NB4 (cell line): ENCODE results near the gene DST.

Experiments
- MAX ChIP-seq: IDR thresholded peaks from 2 replicates; pipeline ENCODE4 v1.6.1; 2011; ENCODE audit warnings: low read depth, low read length
- MYC ChIP-seq: IDR thresholded peaks from 2 replicates; pipeline ENCODE4 v1.6.1; 2011; ENCODE audit warnings: low read depth, low read length
- POLR2A ChIP-seq: IDR thresholded peaks from 2 replicates; pipeline ENCODE4 v1.6.1; 2011; ENCODE audit warnings: mild to moderate bottlenecking; ENCODE audit not compliant: insufficient read length; ENCODE audit errors: extremely low read depth
- TF ChIP-seq, protein P1 (sequence below): IDR thresholded peaks from one replicate; pipeline ENCODE4 v1.5.1; 2012; ENCODE audit warnings: low read depth, low read length

GRCh38 chr6:56524891-56525703 is 117.6 kb downstream of the DST start:
- TF ChIP-seq, protein P1, sequence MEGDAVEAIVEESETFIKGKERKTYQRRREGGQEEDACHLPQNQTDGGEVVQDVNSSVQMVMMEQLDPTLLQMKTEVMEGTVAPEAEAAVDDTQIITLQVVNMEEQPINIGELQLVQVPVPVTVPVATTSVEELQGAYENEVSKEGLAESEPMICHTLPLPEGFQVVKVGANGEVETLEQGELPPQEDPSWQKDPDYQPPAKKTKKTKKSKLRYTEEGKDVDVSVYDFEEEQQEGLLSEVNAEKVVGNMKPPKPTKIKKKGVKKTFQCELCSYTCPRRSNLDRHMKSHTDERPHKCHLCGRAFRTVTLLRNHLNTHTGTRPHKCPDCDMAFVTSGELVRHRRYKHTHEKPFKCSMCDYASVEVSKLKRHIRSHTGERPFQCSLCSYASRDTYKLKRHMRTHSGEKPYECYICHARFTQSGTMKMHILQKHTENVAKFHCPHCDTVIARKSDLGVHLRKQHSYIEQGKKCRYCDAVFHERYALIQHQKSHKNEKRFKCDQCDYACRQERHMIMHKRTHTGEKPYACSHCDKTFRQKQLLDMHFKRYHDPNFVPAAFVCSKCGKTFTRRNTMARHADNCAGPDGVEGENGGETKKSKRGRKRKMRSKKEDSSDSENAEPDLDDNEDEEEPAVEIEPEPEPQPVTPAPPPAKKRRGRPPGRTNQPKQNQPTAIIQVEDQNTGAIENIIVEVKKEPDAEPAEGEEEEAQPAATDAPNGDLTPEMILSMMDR, result no peak
- TF ChIP-seq MAX, result no peak
- no peak for TF ChIP-seq POLR2A
- no peak for TF ChIP-seq MYC
